ENCODE results near the gene GNAS-AS1.

GNAS-AS1 gene

GRCh38 chr20:58774667-58775263, 75.9 kb downstream of the GNAS-AS1 start:
- no peak for DNase-seq

GRCh38 chr20:58774214-58774613, 76.5 kb downstream of the GNAS-AS1 start:
- DNase-seq = no peak

- DNase-seq = no peak
Measured at GRCh38 chr20:58772786-58773185, 77.9 kb downstream of the GNAS-AS1 start.
